ENCODE results near the gene POLK. TPM values are rescaled to one million over a fixed set of nuclear protein-coding genes. Genes with fewer than 3 reads are reported as not detected.
A peak's percentile ranks its signal among the peaks of the same experiment; 100 is the strongest.
"Not testable (repeated sequence)": the region's sequence is repeated elsewhere in the genome, so short reads cannot be mapped to it uniquely, and the experiment has no call there.

The POLK gene
- total RNA-seq, 1 donor: 50.1 TPM

- no peak for TF ChIP-seq CTCF (IDR thresholded peaks at IDR 0.05; ENCODE audit: insufficient read depth, low read depth, low read length)
- DNase-seq (ENCODE audit: low read depth): no peak
- no peak overlapping the region for H3K4me3 ChIP-seq (ENCODE audit: low read depth, low read length)
These were observed 20.1 kb upstream of the POLK start for GRCh38 chr5:75491621-75492020.

GRCh38 chr5:75496026-75496425 lies 15.7 kb upstream of the POLK start:
- H3K4me3 ChIP-seq (ENCODE audit: low read depth, low read length): no peak overlapping the region
- TF ChIP-seq CTCF (IDR thresholded peaks at IDR 0.05; ENCODE audit: insufficient read depth, low read depth, low read length): no peak
- no peak for DNase-seq (ENCODE audit: low read depth)

GRCh38 chr5:75498208-75498777 lies 13.4 kb upstream of the POLK start:
- no peak for TF ChIP-seq CTCF (IDR thresholded peaks at IDR 0.05; ENCODE audit: insufficient read depth, low read depth, low read length)
- H3K4me3 ChIP-seq (ENCODE audit: low read depth, low read length): no peak overlapping the region
- no peak for DNase-seq (ENCODE audit: low read depth)

GRCh38 chr5:75498875-75499274 lies 12.8 kb upstream of the POLK start:
- H3K4me3 ChIP-seq (ENCODE audit: low read depth, low read length); DNase-seq (ENCODE audit: low read depth): not testable (repeated sequence)

- not testable (repeated sequence) for DNase-seq (ENCODE audit: low read depth); H3K4me3 ChIP-seq (ENCODE audit: low read depth, low read length)
These were observed 6.6 kb upstream of the POLK start for GRCh38 chr5:75505112-75505511.

GRCh38 chr5:75507841-75508240 lies 3.9 kb upstream of the POLK start:
- no peak for TF ChIP-seq CTCF (IDR thresholded peaks at IDR 0.05; ENCODE audit: insufficient read depth, low read depth, low read length)
- H3K4me3 ChIP-seq (ENCODE audit: low read depth, low read length): no peak overlapping the region
- DNase-seq (ENCODE audit: low read depth): no peak

GRCh38 chr5:75509546-75509945 lies 2.1 kb upstream of the POLK start:
- peak overlapping the region; percentile 87 for H3K4me3 ChIP-seq (ENCODE audit: low read depth, low read length)
- no peak for TF ChIP-seq CTCF (IDR thresholded peaks at IDR 0.05; ENCODE audit: insufficient read depth, low read depth, low read length)
- no peak for DNase-seq (ENCODE audit: low read depth)

- H3K4me3 ChIP-seq (ENCODE audit: low read depth, low read length): peak overlapping the region; percentile 87
- peak; percentile 79 for DNase-seq (ENCODE audit: low read depth)
- no peak for TF ChIP-seq CTCF (IDR thresholded peaks at IDR 0.05; ENCODE audit: insufficient read depth, low read depth, low read length)
These were observed 1.7 kb upstream of the POLK start for GRCh38 chr5:75509956-75510355.

Data from fibroblast of villous mesenchyme (primary cell).